Thymus (tissue), 11 donors: ENCODE data around the gene IDUA. TPM values are rescaled to one million over a fixed set of nuclear protein-coding genes. Genes with fewer than 3 reads are reported as not detected.

Source experiments
- DNase-seq, 9 donors: peaks; one replicate each; pipeline ENCODE4 v3.0.0-alpha.2; 2013; ENCODE audit warnings: low spot score in 9 of 9, low read depth in 6 of 9, missing footprints in 1 of 9
- H3K27ac ChIP-seq, 2 donors: one replicate each; pipeline ENCODE4 v1.5.1; 2013; ENCODE audit warnings: control low read depth in 1 of 2, low read depth in 1 of 2, low read length in 1 of 2, mild to moderate bottlenecking in 1 of 2, moderate library complexity in 1 of 2
- H3K27me3 ChIP-seq, 2 donors: one replicate each; pipeline ENCODE4 v1.5.1; 2013; ENCODE audit warnings: low read length in 1 of 2; ENCODE audit not compliant: control insufficient read depth in 2 of 2, insufficient read depth in 1 of 2
- H3K36me3 ChIP-seq, 2 donors: one replicate each; pipeline ENCODE4 v1.5.1; 2013; ENCODE audit warnings: low read length in 1 of 2, mild to moderate bottlenecking in 1 of 2, moderate library complexity in 1 of 2; ENCODE audit not compliant: control insufficient read depth in 2 of 2, insufficient read depth in 2 of 2
- H3K4me1 ChIP-seq, 2 donors: one replicate each; pipeline ENCODE4 v1.5.1; 2013; ENCODE audit warnings: low read length in 2 of 2; ENCODE audit not compliant: control insufficient read depth in 2 of 2, insufficient read depth in 2 of 2
- H3K4me3 ChIP-seq, 2 donors: one replicate each; pipeline ENCODE4 v1.5.1; 2013; ENCODE audit warnings: low read length in 2 of 2, control low read depth in 1 of 2, mild to moderate bottlenecking in 1 of 2
- H3K9me3 ChIP-seq, 2 donors: one replicate each; pipeline ENCODE4 v1.5.1; 2013; ENCODE audit warnings: low read length in 1 of 2, mild to moderate bottlenecking in 1 of 2; ENCODE audit not compliant: control insufficient read depth in 2 of 2, insufficient read depth in 1 of 2
- WGBS: extraction: QIAGEN DNeasy Blood & Tissue Kit; methylation state at CpG from one replicate; pipeline ENCODE4 v1.1.7; 2013; 5-methylcytosine and 5-hydroxymethylcytosine counted together
- polyA plus RNA-seq: library from polyadenylated mRNA; stranded (reverse); fragments of 200-250 nt; gene quantifications from one replicate; pipeline ENCODE4 v1.2.3, GENCODE V29; 2013
- total RNA-seq: library from RNA; stranded (reverse); fragments of 120-200 nt; gene quantifications from one replicate; pipeline ENCODE4 v1.2.4, GENCODE V29; 2013
- donor health status: healthy.

Gene IDUA
- total and polyA plus RNA-seq, 2 donors = 12.6 to 27.4 TPM

DNA sequence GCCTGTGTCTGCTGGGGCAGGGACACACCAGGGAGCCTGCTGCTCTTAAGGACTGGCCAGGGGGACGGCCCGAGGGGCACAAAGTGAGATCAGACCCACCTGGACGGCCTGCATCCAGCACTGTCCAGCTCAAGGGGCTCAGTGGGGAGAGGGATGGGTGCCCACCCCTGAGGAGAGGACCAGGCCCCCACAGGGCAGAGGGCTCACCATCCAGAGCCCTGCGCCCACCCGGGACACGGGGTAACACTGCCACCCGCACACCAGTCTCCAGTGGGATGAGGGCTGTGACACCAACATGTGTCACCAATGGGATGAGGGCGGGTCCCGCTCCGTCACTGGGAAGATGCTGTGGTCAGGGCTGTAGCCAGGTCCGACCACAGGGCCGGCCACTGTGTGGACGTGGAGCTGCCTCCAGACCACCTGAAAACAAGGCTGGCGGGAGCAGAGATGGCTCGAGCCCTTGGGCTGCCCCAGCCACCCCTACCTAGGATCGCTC, 26.7 kb upstream of the IDUA start:
- no peaks in the 10 kb centered on the region for H3K27me3 ChIP-seq
- no peak for DNase-seq
- H3K27ac ChIP-seq = no peak overlapping the region
- H3K4me3 ChIP-seq = no peak overlapping the region
- no peaks in the 10 kb centered on the region for H3K4me1 ChIP-seq
- H3K36me3 ChIP-seq = peaks cover 8 to 74% of the 10 kb centered on the region in 2 donors
- H3K9me3 ChIP-seq = no peaks in the 10 kb centered on the region
- WGBS = 93% methylated on average over 16 of the region's 16 CpGs

DNA sequence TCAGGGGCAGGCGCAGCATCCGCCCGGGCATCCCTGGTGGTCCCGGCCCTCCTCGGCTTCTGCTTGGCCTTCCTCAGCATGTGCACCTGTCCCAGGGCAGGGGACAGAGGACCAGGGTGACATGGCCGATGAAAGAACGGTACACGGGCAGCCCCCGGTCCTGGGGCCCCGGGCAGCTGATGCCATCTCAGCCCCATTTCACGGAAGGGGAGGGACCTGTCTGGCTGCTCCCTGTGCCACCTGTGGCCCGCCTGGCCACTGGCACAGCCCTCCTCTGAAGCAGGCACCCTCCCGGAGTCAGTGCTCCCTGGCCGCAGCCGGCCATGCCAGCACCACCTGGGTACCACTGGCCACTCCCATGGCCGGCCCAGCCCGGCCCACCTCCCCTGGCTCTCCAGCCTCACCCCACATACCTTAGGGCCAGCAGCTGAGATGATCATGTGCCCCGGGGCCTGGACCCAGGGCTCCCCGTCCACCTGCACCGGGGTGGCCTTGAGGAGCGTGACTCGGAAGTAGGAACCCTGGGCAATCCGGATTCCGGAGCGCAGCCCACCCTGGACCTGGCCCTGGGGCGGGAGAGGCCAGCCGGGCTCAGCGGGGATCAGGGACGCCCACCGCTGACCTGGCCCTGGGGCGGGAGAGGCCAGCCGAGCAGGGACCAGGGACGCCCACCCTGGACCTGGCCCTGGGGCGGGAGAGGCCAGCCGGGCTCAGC, 26.1 kb upstream of the IDUA start:
- peaks cover 8 to 80% of the 10 kb centered on the region in 2 donors for H3K36me3 ChIP-seq
- 98% methylated on average over 35 of the region's 35 CpGs for WGBS
- H3K4me3 ChIP-seq = no peak overlapping the region
- no peaks in the 10 kb centered on the region for H3K4me1 ChIP-seq
- no peaks in the 10 kb centered on the region for H3K27me3 ChIP-seq
- DNase-seq = no peak
- H3K27ac ChIP-seq = no peak overlapping the region
- H3K9me3 ChIP-seq = no peaks in the 10 kb centered on the region

DNA sequence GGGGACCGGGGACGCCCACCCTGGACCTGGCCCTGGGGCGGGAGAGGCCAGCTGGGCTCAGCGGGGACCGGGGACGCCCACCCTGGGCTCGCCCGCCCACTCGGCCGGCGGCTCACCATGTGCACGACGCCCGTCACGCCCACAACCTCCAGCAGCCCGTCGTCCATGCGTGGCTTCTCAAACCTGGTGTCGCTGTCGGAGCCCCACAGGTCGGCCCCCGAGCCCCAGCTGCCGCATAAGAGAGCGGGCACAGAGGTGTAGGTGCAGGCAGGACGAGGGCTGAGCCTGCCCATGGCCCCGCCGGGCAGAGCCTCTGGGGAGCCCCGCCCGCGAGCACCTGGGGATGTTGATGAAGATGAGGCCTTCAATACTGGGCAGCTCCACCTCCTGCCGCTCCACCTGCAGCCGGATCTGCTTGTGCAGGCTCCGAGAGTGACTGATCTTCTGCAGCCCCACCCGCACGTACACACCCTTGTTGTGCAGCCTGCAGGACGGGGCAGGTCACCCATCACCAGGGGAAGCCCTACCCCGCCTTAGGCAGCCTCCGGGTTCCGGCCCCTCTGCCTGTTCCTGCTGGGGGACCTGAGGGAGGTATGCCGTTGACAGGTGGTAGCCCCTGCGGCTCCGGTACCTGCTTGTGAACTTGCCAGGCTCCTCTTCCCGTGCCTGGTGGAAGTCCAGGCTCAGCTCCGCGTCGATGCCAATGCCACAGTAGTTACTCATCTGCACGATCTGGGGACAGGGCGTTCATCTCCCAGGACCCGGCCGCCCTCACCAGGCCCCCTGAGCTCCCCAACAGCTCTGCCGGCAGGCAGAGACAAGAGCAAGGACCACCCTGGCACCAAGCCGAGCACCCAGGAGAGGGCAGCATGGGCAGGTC, 25.3 kb upstream of the IDUA start:
- Histone ChIP-seq H3K9me3 (no peaks in the 10 kb centered on the region), H3K27ac (no peak overlapping the region), H3K36me3 (peaks cover 8 to 87% of the 10 kb centered on the region in 2 donors), H3K27me3 (peaks cover 0 to under 1% of the 10 kb centered on the region in 2 donors), H3K4me3 (no peak overlapping the region), H3K4me1 (no peaks in the 10 kb centered on the region)
- 97% methylated on average over 52 of the region's 52 CpGs for WGBS
- no peak for DNase-seq

DNA sequence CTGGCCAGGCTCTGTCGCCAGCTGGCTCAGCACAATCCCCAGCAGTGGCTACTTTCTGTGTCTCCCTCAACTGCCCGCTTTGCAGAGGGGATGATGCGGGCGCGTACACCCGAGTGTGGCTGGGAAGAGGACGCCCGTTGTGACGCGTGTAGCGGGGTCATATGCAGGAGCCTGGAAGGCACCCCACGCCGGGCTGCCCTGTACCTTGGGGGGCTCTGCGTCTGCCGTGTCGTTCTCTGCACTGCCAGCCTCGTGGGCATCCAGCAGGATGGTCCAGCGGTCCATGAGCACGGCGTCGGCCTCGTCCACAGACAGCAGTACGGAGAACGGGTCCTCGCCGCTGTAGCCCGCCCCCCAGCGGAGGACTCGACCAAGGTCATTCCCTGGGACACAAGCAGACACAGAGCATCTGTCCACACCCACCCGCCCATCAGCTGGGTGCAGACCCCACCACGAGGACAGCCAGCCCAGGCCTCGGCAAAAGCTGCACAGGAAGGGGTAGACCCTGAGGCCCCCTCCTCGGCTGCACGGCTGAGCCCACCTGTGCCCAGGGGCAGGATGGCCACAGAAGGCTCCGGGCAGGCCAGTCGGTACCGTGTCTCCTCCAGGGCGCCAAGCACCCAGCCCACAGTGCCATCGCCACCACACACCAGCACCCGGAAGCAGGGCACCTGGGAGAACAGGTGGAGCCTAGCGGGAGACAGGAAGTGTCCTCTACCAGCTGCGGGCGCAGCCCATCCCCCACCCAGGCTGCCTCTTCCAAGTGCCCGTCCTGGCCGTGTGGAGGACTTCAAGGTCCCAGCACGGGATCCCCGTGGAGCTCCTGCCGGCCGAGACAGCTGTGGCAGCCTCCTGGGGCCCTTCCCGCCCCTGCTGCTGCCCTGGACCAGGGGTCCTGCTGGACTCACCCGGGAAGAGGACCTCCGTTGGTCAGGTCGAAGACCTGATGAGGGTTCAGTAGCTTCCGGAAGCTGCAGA, 24.3 kb upstream of the IDUA start:
- no peak for DNase-seq
- H3K4me3 ChIP-seq = no peak overlapping the region
- peaks cover 8 to 88% of the 10 kb centered on the region in 2 donors for H3K36me3 ChIP-seq
- no peak overlapping the region for H3K27ac ChIP-seq
- no peaks in the 10 kb centered on the region for H3K9me3 ChIP-seq
- 96% methylated on average over 54 of the region's 54 CpGs for WGBS
- H3K27me3 ChIP-seq = peaks cover 0 to 10% of the 10 kb centered on the region in 2 donors
- no peaks in the 10 kb centered on the region for H3K4me1 ChIP-seq

DNA sequence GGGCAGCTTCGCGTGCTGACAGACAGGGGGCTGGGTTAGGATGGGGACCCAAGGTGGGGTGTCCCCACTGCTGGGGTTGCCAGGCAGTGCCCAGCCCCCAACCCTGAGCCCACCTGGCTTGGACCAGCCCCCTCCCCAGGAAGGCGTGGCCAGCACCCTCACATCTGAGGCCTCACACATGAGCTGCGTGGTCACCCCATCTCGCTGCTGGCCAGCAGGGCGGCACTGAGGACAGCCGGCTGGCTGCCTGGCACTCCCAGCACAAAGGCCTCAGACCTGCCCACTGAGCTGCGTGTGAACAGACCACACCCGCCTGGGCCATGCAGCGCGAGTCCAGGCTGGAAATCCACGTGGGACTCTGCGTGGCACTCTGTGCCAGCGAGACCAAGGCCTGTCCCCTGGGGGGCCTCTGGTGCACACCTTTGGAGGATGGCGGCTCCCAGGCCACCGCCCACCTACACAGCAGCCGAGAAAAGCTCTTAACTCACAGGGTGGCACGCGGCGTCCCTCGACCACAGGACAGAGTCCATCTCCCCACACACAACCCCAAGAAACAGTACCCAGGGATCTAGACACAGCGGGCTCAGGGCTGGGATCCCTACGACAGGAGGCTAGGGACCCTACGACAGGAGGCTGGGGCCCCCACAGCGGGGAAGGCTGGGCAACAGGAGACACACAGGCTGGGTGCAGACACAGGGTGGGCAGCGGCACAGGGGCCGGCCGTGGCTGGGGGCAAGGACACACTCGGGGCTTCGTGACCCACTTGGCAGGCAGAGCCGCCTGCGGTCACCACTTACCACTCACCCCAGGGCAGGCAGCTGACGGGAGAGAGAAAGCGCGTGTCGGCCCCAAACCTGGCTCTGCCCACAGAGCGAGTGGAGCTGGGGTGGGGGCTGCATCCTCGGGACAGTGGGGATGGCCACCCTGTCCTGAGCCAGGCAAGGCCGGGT, 23.3 kb upstream of the IDUA start:
- Histone ChIP-seq H3K9me3 (no peaks in the 10 kb centered on the region), H3K4me3 (no peak overlapping the region), H3K27me3 (peaks cover 0 to 20% of the 10 kb centered on the region in 2 donors), H3K36me3 (peaks cover 8 to 80% of the 10 kb centered on the region in 2 donors), H3K4me1 (no peaks in the 10 kb centered on the region), H3K27ac (no peak overlapping the region)
- WGBS = 98% methylated on average over 39 of the region's 39 CpGs
- no peak for DNase-seq

DNA sequence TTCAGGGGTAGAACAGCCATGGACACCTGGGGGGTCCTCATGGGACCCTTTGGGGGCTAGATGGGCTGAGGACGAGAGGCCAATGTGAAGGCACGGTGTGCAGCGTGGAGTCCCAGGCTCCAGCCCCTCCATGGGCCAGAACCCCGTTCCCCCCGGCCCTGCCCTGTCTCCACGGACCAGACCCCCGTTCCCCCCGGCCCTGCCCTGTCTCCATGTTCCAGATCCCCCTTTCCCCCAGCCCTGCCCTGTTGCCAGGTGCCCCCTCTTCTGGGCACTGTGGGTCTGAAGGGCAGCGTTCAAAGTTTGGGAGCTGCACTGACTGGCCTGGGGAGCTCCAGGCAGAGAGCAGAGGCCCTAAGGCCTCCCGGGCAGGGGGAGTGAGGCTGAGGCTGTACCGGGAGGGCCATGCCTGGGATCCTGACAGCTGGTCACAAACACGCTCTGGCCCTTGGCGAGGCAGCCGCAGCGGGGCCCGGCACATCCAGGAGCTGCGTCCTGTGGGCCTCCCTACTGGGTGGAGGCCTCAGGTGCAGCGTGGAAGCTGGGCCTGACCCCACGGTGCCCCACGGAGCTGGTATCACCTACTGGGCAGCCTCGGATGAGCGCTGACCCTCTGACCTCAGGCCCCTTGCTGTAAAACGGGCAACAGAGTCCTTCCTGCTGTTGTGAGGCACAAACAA, 22.4 kb upstream of the IDUA start:
- H3K36me3 ChIP-seq = peaks cover 8 to 71% of the 10 kb centered on the region in 2 donors
- WGBS = 98% methylated on average over 23 of the region's 23 CpGs
- no peak for DNase-seq

DNA sequence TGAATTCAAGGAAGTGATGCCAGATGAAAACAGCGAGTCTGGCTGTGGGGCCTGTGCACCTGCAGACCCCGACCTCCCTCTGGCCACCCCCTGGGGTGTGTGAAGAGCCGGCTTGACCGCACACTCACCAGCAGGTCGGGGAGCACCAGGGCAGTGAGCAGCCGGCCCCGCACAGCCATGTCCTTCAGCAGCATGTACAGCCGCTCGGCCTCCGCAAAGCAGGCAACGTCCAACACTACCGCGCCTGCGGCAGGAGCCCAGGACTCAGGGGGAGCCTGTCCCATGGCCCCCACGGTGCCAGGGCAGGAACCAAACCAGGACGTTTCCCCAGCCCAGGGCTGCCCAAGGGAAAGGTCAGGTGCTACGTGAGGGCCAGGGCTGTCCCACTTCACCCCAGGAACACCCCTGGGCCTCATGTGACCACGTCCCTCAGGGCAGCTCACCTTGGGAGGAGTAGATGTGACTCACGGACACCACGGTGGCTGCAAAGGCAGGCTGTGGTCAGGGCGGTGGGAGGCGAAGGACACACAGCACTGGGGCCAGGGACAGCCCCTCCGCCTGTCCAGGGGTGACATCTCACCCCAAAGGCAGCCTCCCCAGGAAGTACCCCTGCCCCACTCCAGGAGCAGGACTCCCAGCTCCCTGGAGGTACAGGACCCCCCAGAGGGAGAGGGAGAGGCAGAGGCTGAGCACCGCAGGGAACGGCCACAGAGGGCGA, 21.6 kb upstream of the IDUA start:
- Histone ChIP-seq H3K4me3 (no peak overlapping the region), H3K27me3 (peaks cover 0 to 29% of the 10 kb centered on the region in 2 donors), H3K36me3 (peaks cover 8 to 63% of the 10 kb centered on the region in 2 donors), H3K4me1 (no peaks in the 10 kb centered on the region), H3K27ac (no peak overlapping the region), H3K9me3 (no peaks in the 10 kb centered on the region)
- WGBS = 97% methylated on average over 26 of the region's 26 CpGs
- no peak for DNase-seq

More for the DNA sequence above, 22.4 kb upstream of the IDUA start:
- no peak overlapping the region for H3K4me3 ChIP-seq
- H3K27me3 ChIP-seq = peaks cover 0 to 29% of the 10 kb centered on the region in 2 donors
- no peaks in the 10 kb centered on the region for H3K9me3 ChIP-seq
- H3K27ac ChIP-seq = no peak overlapping the region
- H3K4me1 ChIP-seq = no peaks in the 10 kb centered on the region
